ENCODE results near the gene MT1B. TPM values are rescaled to one million over a fixed set of nuclear protein-coding genes. Genes with fewer than 3 reads are reported as not detected.

The MT1B gene
- total RNA-seq, 4 donors from 2014 or later: not detected

DNA sequence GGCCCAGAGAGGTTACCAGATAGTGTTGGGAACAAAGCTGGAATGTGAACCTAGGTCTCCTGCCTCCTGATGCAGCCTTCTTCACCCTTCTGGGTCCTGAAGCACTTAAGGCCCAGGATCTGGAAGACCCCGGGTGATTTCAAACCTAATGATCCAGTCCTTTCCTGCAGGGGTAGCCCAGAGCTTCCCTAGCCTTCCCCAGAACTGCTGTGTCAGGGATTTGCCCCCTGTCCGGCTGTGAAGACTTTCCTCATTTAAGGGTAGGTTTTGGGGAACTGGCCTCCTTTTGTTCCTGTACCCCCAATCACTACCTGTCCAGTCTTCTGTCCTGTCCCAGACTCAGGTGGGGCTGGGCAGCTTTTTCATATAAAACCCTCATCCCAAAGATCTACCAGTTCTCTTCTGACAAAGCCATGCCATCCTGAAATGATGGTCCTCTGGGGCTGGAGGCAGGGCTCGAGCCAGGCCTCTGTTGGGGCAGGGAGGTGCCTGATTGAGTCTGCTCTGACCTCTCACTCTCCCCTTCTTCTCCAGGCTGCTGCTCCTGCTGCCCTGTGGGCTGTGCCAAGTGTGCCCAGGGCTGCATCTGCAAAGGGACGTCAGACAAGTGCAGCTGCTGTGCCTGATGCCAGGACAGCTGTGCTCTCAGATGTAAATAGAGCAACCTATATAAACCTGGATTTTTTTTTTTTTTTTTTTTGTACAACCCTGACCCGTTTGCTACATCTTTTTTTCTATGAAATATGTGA, 31.9 kb downstream of the MT1B start:
- H3K4me1 ChIP-seq: peaks cover 27 to 31% of the 10 kb centered on the region in 2 donors
- H3K27ac ChIP-seq: peak overlapping the region; percentile 89 to 94 (median 92)
- peak in 1 of 2 donors; percentile 17 for TF ChIP-seq POLR2A (IDR thresholded peaks at IDR 0.05)
- TF ChIP-seq, protein P1, sequence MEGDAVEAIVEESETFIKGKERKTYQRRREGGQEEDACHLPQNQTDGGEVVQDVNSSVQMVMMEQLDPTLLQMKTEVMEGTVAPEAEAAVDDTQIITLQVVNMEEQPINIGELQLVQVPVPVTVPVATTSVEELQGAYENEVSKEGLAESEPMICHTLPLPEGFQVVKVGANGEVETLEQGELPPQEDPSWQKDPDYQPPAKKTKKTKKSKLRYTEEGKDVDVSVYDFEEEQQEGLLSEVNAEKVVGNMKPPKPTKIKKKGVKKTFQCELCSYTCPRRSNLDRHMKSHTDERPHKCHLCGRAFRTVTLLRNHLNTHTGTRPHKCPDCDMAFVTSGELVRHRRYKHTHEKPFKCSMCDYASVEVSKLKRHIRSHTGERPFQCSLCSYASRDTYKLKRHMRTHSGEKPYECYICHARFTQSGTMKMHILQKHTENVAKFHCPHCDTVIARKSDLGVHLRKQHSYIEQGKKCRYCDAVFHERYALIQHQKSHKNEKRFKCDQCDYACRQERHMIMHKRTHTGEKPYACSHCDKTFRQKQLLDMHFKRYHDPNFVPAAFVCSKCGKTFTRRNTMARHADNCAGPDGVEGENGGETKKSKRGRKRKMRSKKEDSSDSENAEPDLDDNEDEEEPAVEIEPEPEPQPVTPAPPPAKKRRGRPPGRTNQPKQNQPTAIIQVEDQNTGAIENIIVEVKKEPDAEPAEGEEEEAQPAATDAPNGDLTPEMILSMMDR (IDR thresholded peaks at IDR 0.05): no peak
- no peaks in the 10 kb centered on the region for H3K27me3 ChIP-seq
- peak overlapping the region; percentile 84 to 98 (median 96) for H3K4me3 ChIP-seq (replicated peaks in 1 of 3)
- 50 to 64% methylated on average over 5 of the region's 5 CpGs for WGBS, 2 donors
- DNase-seq: peak; percentile 31 to 47
- peaks cover 0 to 13% of the 10 kb centered on the region in 2 donors for H3K36me3 ChIP-seq
- intact Hi-C loops (cut with DNase I): no loop called here
- H3K9me3 ChIP-seq: no peaks in the 10 kb centered on the region

DNA sequence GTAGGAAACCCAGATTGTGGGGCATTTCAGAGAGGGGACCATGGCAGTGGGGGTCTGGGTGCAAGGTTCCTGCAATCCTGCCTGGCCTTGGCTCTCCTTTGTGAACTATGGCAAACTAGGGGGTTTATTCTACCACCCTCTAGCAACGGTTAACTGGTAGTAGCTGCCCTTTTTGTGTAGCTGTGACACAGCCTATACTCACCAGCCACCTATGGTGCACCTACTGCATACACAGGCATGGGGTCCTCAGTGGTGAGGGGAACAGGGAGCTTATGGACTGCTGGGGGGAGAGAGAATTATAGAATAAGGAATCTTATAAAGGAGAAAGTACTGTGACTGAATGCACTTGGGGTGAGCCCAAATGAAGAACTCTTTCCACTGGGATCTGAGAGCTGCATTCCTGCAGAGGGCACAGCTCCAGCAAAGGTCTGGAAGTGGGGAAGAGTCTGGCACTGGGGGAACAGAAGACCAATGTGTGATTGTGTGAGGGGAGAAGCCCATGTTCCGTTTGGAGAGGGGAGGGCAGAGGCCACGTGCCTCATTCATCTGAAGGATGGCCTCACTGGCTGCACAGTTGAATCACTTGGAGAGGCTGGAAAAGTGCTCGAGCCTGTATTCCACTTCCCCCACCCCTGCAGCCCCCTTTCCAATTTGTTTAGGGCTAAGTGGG, 32.7 kb downstream of the MT1B start:
- Histone ChIP-seq H3K27ac (peak overlapping the region; percentile 89 to 94 (median 92)), H3K9me3 (no peaks in the 10 kb centered on the region), H3K4me3 (replicated peaks in 1 of 3) (peak overlapping the region in 2 of 3 donors; percentile 16 to 84), H3K27me3 (no peaks in the 10 kb centered on the region), H3K36me3 (peaks cover 0 to 13% of the 10 kb centered on the region in 2 donors), H3K4me1 (peaks cover 27 to 31% of the 10 kb centered on the region in 2 donors)
- intact Hi-C loops (cut with DNase I): no loop called here
- TF ChIP-seq POLR2A (IDR thresholded peaks at IDR 0.05): no peak
- TF ChIP-seq, protein P1 (IDR thresholded peaks at IDR 0.05): no peak
- DNase-seq: peak; percentile 26 to 48
- WGBS, 2 donors: 48 to 51% methylated on average over 4 of the region's 4 CpGs

DNA sequence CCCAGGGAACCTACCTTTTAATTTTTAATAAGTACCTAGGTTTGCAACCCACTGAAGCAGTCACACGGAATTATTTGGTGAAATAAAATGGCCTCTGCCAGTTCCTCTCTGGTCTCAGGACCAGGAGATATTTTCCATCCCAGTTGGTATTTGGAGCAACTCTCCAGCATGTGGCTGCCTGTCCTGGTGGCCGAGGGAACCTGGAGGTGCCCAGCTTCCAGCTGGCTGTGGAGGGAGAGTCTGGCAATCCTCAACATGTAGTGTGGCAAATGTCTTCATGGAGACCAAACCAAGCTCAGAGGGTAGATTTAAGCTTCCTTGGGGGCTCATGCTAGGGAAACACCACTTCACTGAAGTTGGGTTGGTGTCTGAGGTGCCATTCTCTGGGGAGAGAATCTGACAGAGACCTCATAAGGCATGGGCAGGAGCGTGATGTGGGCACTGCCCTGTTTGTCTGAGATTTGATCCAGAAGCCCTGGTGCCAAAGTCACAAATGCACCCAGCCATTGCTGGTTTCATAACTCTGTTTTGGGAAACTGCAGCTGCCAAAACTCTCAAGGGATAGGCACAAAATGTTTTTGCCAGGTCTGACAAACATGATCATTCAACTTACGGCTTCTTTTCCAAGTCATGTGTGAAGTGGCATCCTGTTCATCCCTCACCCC, 33.4 kb downstream of the MT1B start:
- Histone ChIP-seq H3K27me3 (no peaks in the 10 kb centered on the region), H3K4me1 (peaks cover 27 to 31% of the 10 kb centered on the region in 2 donors), H3K27ac (peak overlapping the region; percentile 89 to 94 (median 92)), H3K4me3 (replicated peaks in 1 of 3) (peak overlapping the region in 1 of 3 donors; percentile 84), H3K9me3 (no peaks in the 10 kb centered on the region), H3K36me3 (peaks cover 0 to 13% of the 10 kb centered on the region in 2 donors)
- 60 to 71% methylated on average over 2 to 4 of the region's 4 CpGs for WGBS, 2 donors
- intact Hi-C loops (cut with DNase I): loop anchor here (5.0 kb wide), 1 partner anchor 78 kb away; the partner anchor contains the start of gene MT2A
- DNase-seq: peak; percentile 64 to 72
- TF ChIP-seq POLR2A (IDR thresholded peaks at IDR 0.05): peak in 1 of 2 donors; percentile 71
- TF ChIP-seq, protein P1 (IDR thresholded peaks at IDR 0.05): no peak

DNA sequence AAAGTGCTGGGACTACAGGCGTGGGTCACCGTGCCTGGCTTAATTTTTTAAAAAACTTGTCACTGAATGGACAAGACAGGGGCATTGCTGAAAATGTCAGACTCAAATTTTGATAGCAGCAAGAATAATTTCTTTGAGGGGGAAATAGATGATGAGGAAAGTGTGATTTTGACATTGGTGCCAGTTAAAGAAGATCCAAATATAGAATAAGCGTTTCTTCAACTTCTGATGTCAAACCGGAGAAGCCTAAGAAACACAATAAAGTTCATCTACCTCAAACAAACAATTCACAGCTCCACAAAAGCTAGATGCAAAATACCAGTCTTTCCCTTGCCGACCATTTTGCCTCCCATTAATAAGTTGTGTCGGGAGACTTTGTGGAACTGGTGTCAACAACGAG, 35.1 kb downstream of the MT1B start:
- 91 to 96% methylated on average over 7 of the region's 7 CpGs for WGBS, 2 donors

More for the DNA sequence above, 35.1 kb downstream of the MT1B start:
- Histone ChIP-seq H3K9me3 (no peaks in the 10 kb centered on the region), H3K27ac (no peak overlapping the region), H3K4me1 (peaks cover 21 to 30% of the 10 kb centered on the region in 2 donors), H3K27me3 (no peaks in the 10 kb centered on the region), H3K36me3 (peaks cover 0 to 13% of the 10 kb centered on the region in 2 donors), H3K4me3 (replicated peaks in 1 of 3) (no peak overlapping the region)
- TF ChIP-seq POLR2A (IDR thresholded peaks at IDR 0.05): no peak
- TF ChIP-seq, protein P1 (IDR thresholded peaks at IDR 0.05): no peak
- no peak for DNase-seq
- intact Hi-C loops (cut with DNase I): loop anchor here (5.0 kb wide), 1 partner anchor 79 kb away; the partner anchor contains the start of gene MT2A

Measured in thyroid gland (tissue), 4 donors.